ENCODE measurements around the gene STK11.

Gene STK11

GRCh38 chr19:1225440-1226226 lies 20.1 kb downstream of the STK11 start:
- DNase-seq (ENCODE audit: low read depth), result no peak

GRCh38 chr19:1226227-1226518 lies 20.6 kb downstream of the STK11 start:
- no peak for DNase-seq (ENCODE audit: low read depth)

- DNase-seq (ENCODE audit: low read depth), result no peak
Observed at GRCh38 chr19:1226522-1227303, 21.1 kb downstream of the STK11 start.

- no peak for DNase-seq (ENCODE audit: low read depth)
Observed at GRCh38 chr19:1227304-1228054, 21.9 kb downstream of the STK11 start.

DNA sequence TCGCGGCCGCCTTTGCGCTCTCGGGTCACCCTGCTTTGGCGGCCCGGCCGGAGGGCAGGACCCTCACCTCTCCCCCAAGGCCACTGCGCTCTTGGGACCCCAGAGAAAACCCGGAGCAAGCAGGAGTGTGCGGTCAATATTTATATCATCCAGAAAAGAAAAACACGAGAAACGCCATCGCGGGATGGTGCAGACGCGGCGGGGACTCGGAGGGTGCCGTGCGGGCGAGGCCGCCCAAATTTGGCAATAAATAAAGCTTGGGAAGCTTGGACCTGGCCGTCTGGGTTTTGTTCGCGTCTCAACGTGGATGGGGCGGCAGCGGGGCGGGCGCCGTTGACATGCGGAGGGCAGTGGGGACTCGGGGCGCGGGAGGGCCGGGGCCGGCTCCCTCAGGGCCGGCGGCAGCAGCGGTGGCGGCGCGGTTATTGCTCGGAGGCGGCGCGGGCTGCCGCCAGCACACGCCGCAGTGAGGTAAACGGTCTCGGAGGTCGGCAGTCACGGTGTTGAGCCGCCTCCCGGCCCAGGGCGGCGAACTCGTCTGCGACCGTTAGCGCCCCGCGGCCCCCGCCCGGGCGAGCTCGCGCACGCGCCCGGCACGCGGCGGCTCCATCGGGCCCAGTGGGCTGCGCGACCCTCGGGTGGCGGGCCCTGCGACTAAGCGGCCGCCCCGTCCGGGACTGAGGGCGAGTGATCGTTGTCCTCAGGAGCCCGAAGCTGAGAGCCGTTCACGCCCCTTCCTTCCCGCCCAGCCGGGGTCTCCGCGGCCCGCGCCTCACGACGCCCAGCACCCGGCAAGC lies 22.8 kb downstream of the STK11 start:
- no peak for DNase-seq (ENCODE audit: low read depth)

DNA sequence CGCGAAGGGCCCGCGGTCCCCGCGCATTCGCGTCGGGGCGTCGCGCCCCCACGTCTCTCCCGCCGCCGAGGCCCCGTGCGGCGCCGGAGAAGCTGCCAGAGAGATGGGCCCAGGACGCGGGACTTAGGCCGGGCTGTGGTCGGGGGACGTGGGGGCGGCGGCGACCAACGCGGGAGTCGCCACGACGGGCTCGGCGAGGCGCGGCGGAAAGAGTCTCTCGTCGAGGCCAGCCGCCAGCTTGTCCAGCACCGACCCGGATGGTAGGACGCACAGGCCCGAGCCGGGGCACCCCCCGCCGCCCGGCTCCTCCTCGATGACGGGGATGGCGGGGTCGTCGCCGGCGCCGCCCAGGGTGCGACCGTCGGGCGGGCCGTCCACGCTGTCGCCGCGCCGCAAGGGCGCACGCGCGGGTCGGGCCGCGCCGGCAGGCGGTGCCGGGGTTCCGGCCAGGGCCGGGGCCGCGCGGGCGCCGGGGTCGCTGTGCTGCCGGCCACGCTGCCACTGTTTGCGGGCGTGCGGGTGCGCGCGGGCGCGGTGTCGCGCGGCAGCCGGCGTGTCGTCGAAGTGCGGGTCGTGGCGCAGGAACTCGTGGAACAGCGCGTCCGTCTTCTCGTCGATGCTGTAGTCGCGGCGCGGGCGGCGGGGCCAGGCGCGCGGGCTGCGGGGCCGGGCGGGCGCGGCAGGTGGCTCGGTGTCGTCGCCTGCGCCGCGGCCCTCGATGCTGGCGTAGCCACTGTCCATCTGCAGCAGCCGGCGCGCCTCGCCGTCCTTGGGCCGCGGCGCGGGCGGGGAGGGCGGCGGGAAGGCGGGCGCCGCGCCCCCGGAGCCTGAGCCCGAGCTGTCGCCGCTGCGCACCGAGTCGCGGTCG lies 23.7 kb downstream of the STK11 start:
- DNase-seq (ENCODE audit: low read depth), result no peak

GRCh38 chr19:1229924-1230782 lies 24.6 kb downstream of the STK11 start:
- no peak for DNase-seq (ENCODE audit: low read depth)

GRCh38 chr19:1230783-1231489 lies 25.4 kb downstream of the STK11 start:
- no peak for DNase-seq (ENCODE audit: low read depth)

GRCh38 chr19:1231729-1232637 lies 26.4 kb downstream of the STK11 start:
- no peak for DNase-seq (ENCODE audit: low read depth)

DNA sequence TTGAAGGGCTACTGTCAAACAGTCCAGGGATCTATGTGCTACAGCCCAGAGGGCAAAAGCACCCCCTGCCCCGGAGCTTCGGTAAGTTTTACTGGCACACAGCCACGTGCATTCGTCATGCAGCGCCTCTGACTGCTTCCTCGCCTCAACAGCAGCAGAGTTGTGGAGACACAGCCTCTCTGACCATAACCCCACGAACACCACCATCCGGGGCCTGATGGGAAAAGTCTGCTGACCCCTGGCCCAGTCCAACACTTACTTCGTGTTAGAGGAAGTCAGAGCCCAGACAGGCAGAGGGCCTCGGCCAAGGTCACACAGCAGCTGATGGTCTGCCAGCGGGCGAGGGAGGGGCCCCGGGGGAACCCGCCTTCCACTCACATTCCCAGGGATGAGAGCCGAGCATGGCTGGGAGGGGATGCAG lies 27.1 kb downstream of the STK11 start:
- DNase-seq (ENCODE audit: low read depth), result no peak

GRCh38 chr19:1233115-1233667 lies 27.6 kb downstream of the STK11 start:
- no peak for DNase-seq (ENCODE audit: low read depth)

- no peak for DNase-seq (ENCODE audit: low read depth)
Observed at GRCh38 chr19:1234051-1234954, 28.7 kb downstream of the STK11 start.

DNA sequence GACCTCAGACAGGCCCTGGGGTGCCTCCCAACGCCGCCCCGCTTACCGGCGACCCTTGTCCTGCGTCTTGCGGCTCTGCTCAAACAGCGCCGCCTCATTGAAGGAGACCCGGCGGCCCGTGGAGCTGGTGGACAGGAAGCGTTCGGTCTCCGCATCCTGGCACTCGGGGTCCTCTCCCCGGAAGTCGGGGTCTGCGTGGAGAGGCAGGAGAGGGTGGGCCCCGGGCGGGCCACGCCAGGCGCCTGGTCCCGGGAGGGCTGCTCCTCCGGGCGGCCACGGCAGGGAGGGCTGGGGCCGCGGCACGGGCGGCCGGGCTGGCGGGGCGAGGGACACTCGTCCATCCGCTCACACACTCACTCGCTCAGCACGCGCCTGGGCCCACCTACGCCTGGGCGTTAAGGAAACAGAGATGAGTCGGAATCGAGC lies 29.4 kb downstream of the STK11 start:
- no peak for DNase-seq (ENCODE audit: low read depth)

DNA sequence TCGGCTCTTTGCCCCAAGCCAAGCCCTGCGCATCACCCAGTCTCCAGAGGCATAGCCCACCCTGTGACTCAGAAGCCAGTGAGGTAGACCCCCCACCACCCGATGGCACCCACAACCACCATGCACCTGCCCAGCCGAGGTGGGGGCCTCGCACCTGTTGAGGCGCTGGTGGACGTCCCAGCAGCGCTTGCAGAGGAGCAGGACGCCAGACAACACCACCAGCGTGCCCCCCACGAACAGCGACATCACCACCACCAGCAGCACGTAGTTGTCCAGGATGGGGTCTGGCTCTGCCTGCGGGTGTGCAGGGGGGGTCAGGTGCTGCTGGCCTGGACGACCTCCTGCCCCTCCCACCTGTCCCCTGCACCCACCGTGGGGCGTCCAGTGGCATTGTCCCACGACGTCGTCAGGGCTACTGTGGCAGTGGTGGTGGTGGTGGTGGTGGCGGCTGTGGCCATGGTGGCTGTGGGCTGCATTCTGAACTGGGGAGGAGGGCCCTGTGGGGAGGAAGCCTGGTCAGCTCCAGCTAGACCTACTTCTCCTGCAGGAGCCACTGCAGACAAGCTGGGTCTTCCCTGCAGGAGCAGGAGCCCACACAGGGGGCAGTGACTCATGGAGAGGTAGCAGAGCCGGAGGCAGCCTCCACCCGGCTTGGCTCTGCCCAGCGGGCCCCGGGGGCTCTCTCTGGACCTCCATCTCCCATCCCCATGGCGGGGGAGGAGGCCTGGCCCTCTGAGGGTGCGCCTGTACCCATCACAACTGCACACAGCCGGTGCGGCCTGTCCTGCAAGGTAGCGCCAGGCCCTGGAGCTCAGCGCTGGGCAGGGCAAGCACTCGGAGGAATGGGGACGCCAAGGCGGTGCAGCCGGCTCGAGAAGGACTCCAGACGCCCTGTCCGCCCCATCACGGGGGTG lies 30.3 kb downstream of the STK11 start:
- DNase-seq (ENCODE audit: low read depth), result no peak

DNA sequence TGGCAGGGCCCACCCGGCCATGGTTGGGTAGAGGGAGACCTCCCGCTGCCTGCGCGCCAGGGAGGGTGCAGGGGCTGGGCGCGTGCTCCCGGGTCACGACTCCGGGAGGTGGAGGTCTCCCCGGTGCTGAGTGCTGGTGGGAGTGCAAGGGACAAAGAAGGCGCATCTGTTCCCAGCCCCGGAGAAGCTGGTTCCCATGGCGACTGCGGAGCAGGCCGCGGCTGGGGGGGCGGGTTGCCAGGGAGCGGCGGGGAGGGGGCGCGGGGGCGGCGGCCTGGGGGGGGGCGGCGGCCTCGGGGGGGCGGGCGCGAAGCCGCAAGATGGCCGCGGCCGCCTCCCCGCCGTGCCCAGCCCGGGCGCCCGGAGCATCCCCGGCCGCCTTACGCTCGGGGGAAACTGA lies 31.0 kb downstream of the STK11 start:
- DNase-seq (ENCODE audit: low read depth), result no peak

All from fibroblast of gingiva (primary cell).